ENCODE data around the gene CCL23. TPM values are rescaled to one million over a fixed set of nuclear protein-coding genes. Genes with fewer than 3 reads are reported as not detected.

Gene CCL23, protein sequence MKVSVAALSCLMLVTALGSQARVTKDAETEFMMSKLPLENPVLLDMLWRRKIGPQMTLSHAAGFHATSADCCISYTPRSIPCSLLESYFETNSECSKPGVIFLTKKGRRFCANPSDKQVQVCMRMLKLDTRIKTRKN
- not detected in 5 replicates for total RNA-seq (2022; extraction: Qiagen RNA extraction; ENCODE audit: low read depth)

DNA sequence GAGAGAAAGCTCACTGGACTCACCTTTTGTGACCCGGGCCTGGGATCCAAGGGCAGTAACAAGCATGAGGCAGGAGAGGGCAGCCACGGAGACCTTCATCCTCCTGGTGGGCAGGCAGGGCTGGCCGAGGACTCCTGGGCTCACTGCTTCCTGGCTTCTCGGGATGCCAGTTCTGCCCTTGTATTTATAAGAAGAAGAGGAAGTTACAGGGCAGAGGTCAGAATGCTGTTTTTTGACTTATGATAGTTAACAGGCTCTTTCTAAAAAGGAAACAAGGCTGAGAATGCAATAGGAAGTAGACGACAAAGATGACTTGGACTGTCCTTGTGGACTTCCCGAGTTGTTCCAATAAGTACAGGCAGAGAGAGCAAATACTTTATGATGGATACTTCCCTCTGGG is at the start of gene CCL23:
Gene CCL23 (minus strand): TSS at position 174 of the 400 bp plus-strand sequence. CDS start 75 bp downstream, at position 99.

DNA sequence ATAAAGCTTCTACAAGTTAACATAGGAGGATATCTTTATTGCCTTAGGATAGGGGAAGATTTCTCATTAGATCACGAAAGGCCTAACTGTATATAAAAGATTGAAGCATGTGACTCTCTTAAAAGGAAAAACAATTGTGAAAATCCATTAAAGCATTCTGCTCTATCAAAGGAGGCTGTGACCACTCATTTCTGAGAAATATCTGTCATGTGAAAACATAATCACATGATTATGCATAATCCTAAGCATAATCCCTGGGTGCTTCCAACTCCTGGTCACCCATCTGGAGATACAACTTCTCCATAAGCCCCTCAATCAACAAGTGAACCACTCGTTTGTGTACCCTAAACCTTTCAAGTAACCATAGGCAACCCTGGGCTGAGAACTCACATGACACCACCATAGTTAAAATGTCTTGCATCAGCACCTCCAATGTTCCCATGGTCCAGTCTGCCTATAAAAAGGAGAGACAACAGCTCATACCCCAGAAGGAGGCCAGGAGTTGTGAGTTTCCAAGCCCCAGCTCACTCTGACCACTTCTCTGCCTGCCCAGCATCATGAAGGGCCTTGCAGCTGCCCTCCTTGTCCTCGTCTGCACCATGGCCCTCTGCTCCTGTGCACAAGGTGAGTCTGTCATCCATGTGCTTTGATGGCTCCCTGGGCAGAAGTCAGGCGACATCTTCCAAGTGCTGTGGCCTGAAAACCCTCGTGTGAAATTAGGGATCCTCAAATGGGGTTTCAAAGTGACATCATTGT is 46.2 kb upstream of the CCL23 start, which contains the start of gene CCL18:
Gene CCL18 (plus strand): TSS at position 487 of the 756 bp plus-strand sequence. CDS start 71 bp downstream, at position 558.

DNA sequence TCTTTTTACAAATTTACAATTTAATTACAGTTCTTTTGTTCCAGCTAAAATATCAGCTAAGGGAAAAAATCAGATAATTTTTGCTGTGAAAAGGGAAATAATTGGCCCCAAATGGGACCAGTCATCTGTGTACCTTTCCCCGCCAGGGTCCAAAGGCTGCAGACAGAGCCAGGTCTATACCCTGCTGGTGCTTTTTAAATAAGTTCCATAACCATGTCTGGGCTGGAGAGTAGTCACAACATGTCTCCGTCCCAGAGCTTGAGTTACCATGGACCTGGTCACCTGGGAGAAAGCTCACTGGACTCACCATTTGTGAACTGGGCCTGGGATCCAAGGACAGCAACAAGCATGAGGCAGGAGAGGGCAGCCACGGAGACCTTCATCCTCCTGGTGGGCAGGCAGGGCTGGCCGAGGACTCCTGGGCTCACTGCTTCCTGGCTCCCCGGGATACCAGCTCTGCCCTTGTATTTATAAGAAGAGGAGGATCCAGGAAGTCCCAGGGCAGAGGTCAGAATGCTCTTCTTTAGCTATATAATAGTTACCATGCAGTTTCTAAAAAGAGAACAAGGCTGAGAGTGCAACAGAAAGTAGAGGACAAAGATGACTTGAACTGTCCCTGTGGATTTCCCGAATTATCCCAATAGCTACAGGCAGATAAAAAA is 16.5 kb downstream of the CCL23 start, which contains the start of gene CCL15:
Gene CCL15 (minus strand): TSS at position 444 of the 662 bp plus-strand sequence. CDS start 61 bp downstream, at position 383.

DNA sequence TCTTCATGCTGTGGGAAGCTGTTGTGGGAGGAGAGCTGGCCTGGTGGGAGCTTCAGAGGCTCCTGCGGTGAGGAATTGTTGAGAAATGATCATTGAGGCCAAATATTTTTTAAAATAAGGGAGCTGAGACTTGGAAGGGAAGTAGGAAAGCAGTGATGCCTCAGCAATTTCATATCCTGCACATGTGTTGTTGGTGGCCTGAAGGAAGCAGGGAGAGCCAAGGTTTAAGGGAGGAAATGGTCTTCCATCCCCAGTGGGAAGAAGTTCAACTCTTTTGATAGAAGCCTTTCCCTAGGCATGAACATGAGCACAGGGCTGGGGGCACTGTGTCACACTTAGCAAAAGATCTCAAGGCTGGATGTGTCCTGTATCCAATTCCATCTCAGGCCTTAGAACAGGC is 31.1 kb downstream of the CCL23 start, which contains the start of gene CCL14:
Gene CCL14 (minus strand): TSS at position 87 of the 400 bp plus-strand sequence. CDS start 80 bp downstream, at position 7.

GRCh38 chr17:35981246-35981645 is 36.5 kb downstream of the CCL23 start, which contains the start of gene CCL16:
TSS of gene CCL16 (minus strand) at chr17:35981497. CDS start at chr17:35981420, 77 bp downstream.

Other genes starting within 250 kb of the CCL23 start
- gene MMP28, start 222.3 kb downstream of the CCL23 start, total RNA-seq (2022; extraction: Qiagen RNA extraction; ENCODE audit: low read depth) = 3.6 to 7.7 TPM (median 6.0 TPM) in 5 replicates
- gene TAF15, start 208.5 kb downstream of the CCL23 start, total RNA-seq (2022; extraction: Qiagen RNA extraction; ENCODE audit: low read depth) = 209 to 237 TPM (median 216 TPM) in 5 replicates
- gene HEATR9, start 149.1 kb downstream of the CCL23 start, total RNA-seq (2022; extraction: Qiagen RNA extraction; ENCODE audit: low read depth) = not detected in 5 replicates
- gene CCL5, start 137.6 kb downstream of the CCL23 start, total RNA-seq (2022; extraction: Qiagen RNA extraction; ENCODE audit: low read depth) = 1.1 to 2.1 TPM (median 1.7 TPM) in 5 replicates
- gene RDM1, start 87.2 kb downstream of the CCL23 start, total RNA-seq (2022; extraction: Qiagen RNA extraction; ENCODE audit: low read depth) = 2.6 to 3.4 TPM (median 2.8 TPM) in 5 replicates
- not detected in 5 replicates for gene LYZL6, start 74.3 kb downstream of the CCL23 start, total RNA-seq (2022; extraction: Qiagen RNA extraction; ENCODE audit: low read depth)
- gene CCL16, start 36.5 kb downstream of the CCL23 start, total RNA-seq (2022; extraction: Qiagen RNA extraction; ENCODE audit: low read depth) = not detected in 5 replicates
- not detected in 5 replicates for gene CCL14, start 31.2 kb downstream of the CCL23 start, total RNA-seq (2022; extraction: Qiagen RNA extraction; ENCODE audit: low read depth)
- not detected in 5 replicates for gene CCL15, start 16.4 kb downstream of the CCL23 start, total RNA-seq (2022; extraction: Qiagen RNA extraction; ENCODE audit: low read depth)
- gene CCL18, start 46.3 kb upstream of the CCL23 start, total RNA-seq (2022; extraction: Qiagen RNA extraction; ENCODE audit: low read depth) = not detected in 5 replicates
- gene CCL3, start 72.2 kb upstream of the CCL23 start, total RNA-seq (2022; extraction: Qiagen RNA extraction; ENCODE audit: low read depth) = not detected in 5 replicates
- gene CCL4, start 85.9 kb upstream of the CCL23 start, total RNA-seq (2022; extraction: Qiagen RNA extraction; ENCODE audit: low read depth) = not detected in 5 replicates
- 1.9 to 3.7 TPM (median 3.5 TPM) in 5 replicates for gene TBC1D3B, start 158.7 kb upstream of the CCL23 start, total RNA-seq (2022; extraction: Qiagen RNA extraction; ENCODE audit: low read depth)
- not detected in 5 replicates for gene CCL3L1, start 178.8 kb upstream of the CCL23 start, total RNA-seq (2022; extraction: Qiagen RNA extraction; ENCODE audit: low read depth)
- gene CCL4L2, start 193.1 kb upstream of the CCL23 start, total RNA-seq (2022; extraction: Qiagen RNA extraction; ENCODE audit: low read depth) = not detected in 5 replicates
- 0.09 to 0.19 TPM (median 0.15 TPM) in 3 of 5 replicates, not detected in the others for gene TBC1D3I, start 246.6 kb upstream of the CCL23 start, total RNA-seq (2022; extraction: Qiagen RNA extraction; ENCODE audit: low read depth)

All from A549 treated with CpdA at 1 μM for 4 hours (cell line).